H1 (cell line): Measurements from ENCODE around the gene ALDH3B1. TPM values are rescaled to one million over a fixed set of nuclear protein-coding genes. Genes with fewer than 3 reads are reported as not detected.

ENCODE experiments used
- CTCF ChIA-PET: fragments of 300-600 bp; sonication (Branson Sonifier 250); formaldehyde crosslinking; loops from one replicate; lab custom pipeline; 2021; ENCODE audit not compliant: partially characterized antibody; lab: Charles Lee
- POLR2A ChIA-PET: fragments of 300-600 bp; sonication (Branson Sonifier 250); formaldehyde crosslinking; loops from one replicate; lab custom pipeline; 2021; ENCODE audit warnings: inconsistent platforms; ENCODE audit not compliant: partially characterized antibody; lab: Charles Lee
- DNase-seq, 2 experiments: peaks; one replicate each; pipeline versions ENCODE4 v3.0.0 to v3.0.0-alpha.2; 2010 to 2022; ENCODE audit warnings: low spot score in 2 of 2, low read depth in 1 of 2, mixed read lengths in 1 of 2
- FAIRE-seq: peaks from 2 replicates; lab custom pipeline; 2011; peaks lifted over from hg19 to GRCh38; lab: Jason Lieb, UNC
- H2AFZ ChIP-seq: 2 replicates; pipeline ENCODE4 v1.8.1; 2012; ENCODE audit warnings: low read length, inconsistent platforms
- H2AK5ac ChIP-seq: 2 replicates; pipeline ENCODE4 v1.6.1; 2013; ENCODE audit warnings: low read depth, low read length
- H2BK120ac ChIP-seq: replicated peaks from 2 replicates; pipeline ENCODE3; 2013; ENCODE audit warnings: low read depth, low read length, inconsistent platforms
- H2BK12ac ChIP-seq: 2 replicates; pipeline ENCODE4 v1.6.1; 2013; ENCODE audit warnings: low read depth, low read length
- H2BK15ac ChIP-seq: 2 replicates; pipeline ENCODE4 v1.6.1; 2013; ENCODE audit warnings: low read length
- H2BK20ac ChIP-seq: 2 replicates; pipeline ENCODE4 v1.6.1; 2013; ENCODE audit warnings: low read length
- H2BK5ac ChIP-seq: 2 replicates; pipeline ENCODE4 v1.6.1; 2013; ENCODE audit warnings: low read depth, low read length
- H3K14ac ChIP-seq: 2 replicates; pipeline ENCODE4 v1.6.1; 2013; ENCODE audit warnings: inconsistent platforms; ENCODE audit not compliant: insufficient read length
- H3K18ac ChIP-seq: 2 replicates; pipeline ENCODE4 v1.6.1; 2013; ENCODE audit warnings: low read length; ENCODE audit errors: extremely low read depth
- H3K23ac ChIP-seq: 2 replicates; pipeline ENCODE4 v1.6.1; 2013; ENCODE audit warnings: inconsistent platforms; ENCODE audit not compliant: insufficient read length
- H3K23me2 ChIP-seq: 2 replicates; pipeline ENCODE4 v1.6.1; 2013; ENCODE audit warnings: low read depth, low read length
- H3K27ac ChIP-seq: 2 replicates; pipeline ENCODE4 v1.6.1; 2011; ENCODE audit warnings: low read depth, low read length, inconsistent platforms
- H3K27me3 ChIP-seq, 4 experiments: replicated peaks in 1 of 4; 1 replicate in 1 of 4; 2 replicates in 3 of 4; pipeline versions ENCODE4 v1.6.1 to v1.8.1; 2011 to 2013; ENCODE audit warnings: low read length in 3 of 4, mild to moderate bottlenecking in 3 of 4, inconsistent platforms in 2 of 4, mixed read lengths in 2 of 4, moderate library complexity in 1 of 4; ENCODE audit not compliant: control insufficient read depth in 3 of 4, insufficient read depth in 3 of 4; ENCODE audit errors: extremely low read depth in 1 of 4
- H3K36me3 ChIP-seq, 4 experiments: 2 replicates each; pipeline versions ENCODE4 v1.6.1 to v1.8.1; 2011 to 2013; ENCODE audit warnings: mild to moderate bottlenecking in 4 of 4, low read length in 3 of 4, moderate library complexity in 2 of 4, control low read depth in 1 of 4, inconsistent platforms in 1 of 4; ENCODE audit not compliant: insufficient read depth in 4 of 4, control insufficient read depth in 2 of 4
- H3K4ac ChIP-seq: replicated peaks from 2 replicates; pipeline ENCODE3; 2013; ENCODE audit warnings: low read length, low read depth, mixed read lengths, inconsistent platforms; ENCODE audit not compliant: insufficient read length
- H3K4me1 ChIP-seq, 4 experiments: replicated peaks in 1 of 4; 1 replicate in 1 of 4; 2 replicates in 3 of 4; pipeline versions ENCODE4 v1.6.1 to v1.8.1; 2011 to 2013; ENCODE audit warnings: low read length in 3 of 4, inconsistent platforms in 2 of 4, mixed read lengths in 1 of 4; ENCODE audit not compliant: insufficient read depth in 4 of 4, control insufficient read depth in 3 of 4
- H3K4me2 ChIP-seq, 2 experiments: 2 replicates each; pipeline versions ENCODE4 v1.6.1 to v1.8.1; 2011 to 2013; ENCODE audit warnings: low read depth in 2 of 2, low read length in 2 of 2, control low read depth in 1 of 2, inconsistent platforms in 1 of 2, mild to moderate bottlenecking in 1 of 2; ENCODE audit not compliant: insufficient read depth in 1 of 2
- H3K4me3 ChIP-seq, 4 experiments: fragments of 200-600, 300-600 bp in 1 of 4; sonication (generic), shearing (Covaris generic), sonication (Bioruptor Twin) in 1 of 4; 2 replicates each; pipeline versions ENCODE4 v1.5.1 to v1.8.1; 2011 to 2016; ENCODE audit warnings: low read length in 4 of 4, low read depth in 3 of 4, control low read depth in 2 of 4, inconsistent platforms in 2 of 4, mild to moderate bottlenecking in 2 of 4, mixed read lengths in 1 of 4, moderate library complexity in 1 of 4; ENCODE audit not compliant: insufficient read depth in 2 of 4; ENCODE audit errors: extremely low read depth in 1 of 4
- H3K56ac ChIP-seq: replicated peaks from 2 replicates; pipeline ENCODE3; 2013; ENCODE audit warnings: low read depth, mild to moderate bottlenecking, mixed read lengths, low read length, inconsistent platforms; ENCODE audit not compliant: insufficient read length
- H3K79me1 ChIP-seq: 2 replicates; pipeline ENCODE4 v1.6.1; 2013; ENCODE audit warnings: low read depth, low read length, control low read depth
- H3K79me2 ChIP-seq, 2 experiments: 2 replicates each; pipeline versions ENCODE4 v1.6.1 to v1.8.1; 2012 to 2013; ENCODE audit warnings: low read length in 2 of 2, mild to moderate bottlenecking in 2 of 2, inconsistent platforms in 1 of 2; ENCODE audit not compliant: insufficient read depth in 2 of 2, control insufficient read depth in 1 of 2
- H3K9ac ChIP-seq, 4 experiments: replicated peaks in 1 of 4; 1 replicate in 1 of 4; 2 replicates in 3 of 4; pipeline versions ENCODE4 v1.6.1 to v1.8.1; 2011 to 2013; ENCODE audit warnings: low read depth in 3 of 4, low read length in 3 of 4, control low read depth in 2 of 4, mild to moderate bottlenecking in 2 of 4, moderate library complexity in 2 of 4, inconsistent platforms in 1 of 4; ENCODE audit errors: extremely low read depth in 1 of 4
- H3K9me3 ChIP-seq, 2 experiments: 2 replicates each; pipeline versions ENCODE4 v1.6.1 to v1.8.1; 2012 to 2013; ENCODE audit warnings: mild to moderate bottlenecking in 2 of 2, moderate library complexity in 2 of 2, control low read depth in 1 of 2, inconsistent platforms in 1 of 2, low read depth in 1 of 2, low read length in 1 of 2, mixed read lengths in 1 of 2; ENCODE audit not compliant: insufficient read depth in 2 of 2
- H4K20me1 ChIP-seq, 2 experiments: replicated peaks in 1 of 2; 2 replicates each; pipeline versions ENCODE3 to v1.8.1; 2011 to 2013; ENCODE audit warnings: inconsistent platforms in 2 of 2, low read length in 2 of 2, mild to moderate bottlenecking in 1 of 2; ENCODE audit not compliant: insufficient read depth in 2 of 2, control insufficient read depth in 1 of 2
- H4K5ac ChIP-seq: 2 replicates; pipeline ENCODE4 v1.6.1; 2013; ENCODE audit warnings: low read length, low read depth, mixed read lengths, inconsistent platforms; ENCODE audit not compliant: insufficient read length
- H4K8ac ChIP-seq: 2 replicates; pipeline ENCODE4 v1.8.0; 2013; ENCODE audit warnings: mild to moderate bottlenecking, moderate library complexity, low read length, inconsistent platforms; ENCODE audit not compliant: insufficient read depth; ENCODE audit errors: extremely low read depth
- H4K91ac ChIP-seq: replicated peaks from 2 replicates; pipeline ENCODE3; 2013; ENCODE audit warnings: low read length, mixed read lengths, inconsistent platforms; ENCODE audit not compliant: insufficient read length
- CEBPB ChIP-seq: IDR thresholded peaks from 2 replicates; pipeline ENCODE4 v1.6.1; 2012; ENCODE audit warnings: low read depth, low read length
- GABPA ChIP-seq: IDR thresholded peaks from 2 replicates; pipeline ENCODE4 v1.6.1; 2011; ENCODE audit warnings: mild to moderate bottlenecking, low read length, moderate library complexity, borderline replicate concordance; ENCODE audit not compliant: insufficient read depth
- SAP30 ChIP-seq: fragments of 300-600 bp; sonication (generic); IDR thresholded peaks from 2 replicates; pipeline ENCODE4 v1.7.1; 2012; ENCODE audit warnings: low read length, moderate library complexity, mild to moderate bottlenecking, inconsistent platforms; ENCODE audit not compliant: insufficient read depth, insufficient replicate concordance
- TAF1 ChIP-seq: IDR thresholded peaks from 2 replicates; pipeline ENCODE4 v1.6.1; 2011; ENCODE audit warnings: mild to moderate bottlenecking, low read depth, low read length
- TBP ChIP-seq: IDR thresholded peaks from 2 replicates; pipeline ENCODE4 v1.6.1; 2011; ENCODE audit warnings: low read depth, low read length, improper control_type of control experiment
- WGBS, 2 experiments: shearing (Covaris generic) in 1 of 2; methylation state at CpG; one replicate each; pipeline versions ENCODE4 v1.1.6 to v1.1.7; 2013 to 2015; ENCODE audit warnings: low lambda C conversion rate in 2 of 2, mixed read lengths in 2 of 2, inconsistent platforms in 1 of 2, low coverage in 1 of 2, missing lambda C conversion rate in 1 of 2; ENCODE audit not compliant: insufficient replicate concordance in 2 of 2, insufficient coverage in 1 of 2, insufficient read length in 1 of 2; ENCODE audit errors: extremely low coverage in 1 of 2, missing lambda C conversion rate in 1 of 2; 5-methylcytosine and 5-hydroxymethylcytosine counted together
- polyA plus RNA-seq, 7 experiments: library from polyadenylated mRNA; depleted of rRNA in 3 of 7; stranded (reverse) in 5 of 7; unstranded in 2 of 7; fragments of >200 nt in 5 of 7; fragments of 200-250 nt in 2 of 7; gene quantifications; 1 replicate in 5 of 7; 2 replicates in 1 of 7; 4 replicates in 1 of 7; pipeline versions ENCODE4 v1.2.1 to v1.2.3, GENCODE V29; 2011 to 2013; ENCODE audit warnings: missing spikeins in 2 of 7, mixed read lengths in 2 of 7
- total RNA-seq: library from RNA; stranded (reverse); fragmentation: NEBNext Ultra II Directional; extraction: Animal tissue kit (Norgen Biotek cat#: 25700); gene quantifications from 2 replicates; pipeline ENCODE4 v1.2.1, GENCODE V29; 2021

ALDH3B1 gene
- total and polyA plus RNA-seq, 2 of the 8 experiments (the other 6 are each of a cell fraction or from before 2014, with no cell fraction given) = 0.32 to 0.47 TPM

GRCh38 chr11:68037411-68038225 is 27.5 kb downstream of the ALDH3B1 start:
- Histone ChIP-seq H4K8ac (no peak overlapping the region), H3K14ac (no peak overlapping the region), H4K5ac (no peak overlapping the region), H3K4me3 (no peak overlapping the region), H3K4me2 (0 out of 4 replicates have a peak overlapping the region, but pooled peaks of 1 of the 2 experiments have one; percentile 26), H2AFZ (no peak overlapping the region), H3K36me3 (peaks cover 2 to 16% (median 12%) of the 10 kb centered on the region in 4 experiments), H3K23ac (no peak overlapping the region), H2BK5ac (no peak overlapping the region), H3K18ac (peak overlapping the region; percentile 83), H2BK12ac (peak overlapping the region; percentile 33; the same call in 1 of the 2 replicates), H4K20me1 (peaks cover 0 to 4% of the 10 kb centered on the region in 2 experiments), H3K79me2 (peaks cover 0 to 3% of the 10 kb centered on the region in 2 experiments; a peak in 1 of 4 replicates), H2BK20ac (no peak overlapping the region), H3K4ac (peak overlapping the region; percentile 94), H3K4me1 (peaks cover 4 to 25% (median 20%) of the 10 kb centered on the region in 4 experiments), H3K23me2 (no peaks in the 10 kb centered on the region; the same call in 1 of the 2 replicates), H2AK5ac (0 out of 2 replicates have a peak overlapping the region, but pooled peaks have one; percentile 60), H3K27ac (no peak overlapping the region), H4K91ac (no peak overlapping the region), H3K56ac (no peak overlapping the region), H2BK120ac (no peak overlapping the region), H2BK15ac (no peak overlapping the region; the same call in 1 of the 2 replicates), H3K9ac (no peak overlapping the region), H3K9me3 (no peaks in the 10 kb centered on the region), H3K27me3 (no peaks in the 10 kb centered on the region), H3K79me1 (no peaks in the 10 kb centered on the region; the same call in 1 of the 2 replicates)
- ChIA-PET POLR2A (interaction anchor here (0.9 to 16.6 kb wide), 12 partner anchors 9 to 84 kb away, joined by 3 to 183 read pairs (median 4); partner anchors contain the start of gene CHKA), CTCF (interaction anchor here (0.6 to 2.3 kb wide), 7 partner anchors 9 to 168 kb away, joined by 3 to 6 read pairs (median 4); no protein-coding TSS in a partner anchor)
- FAIRE-seq (no peak), DNase-seq (no peak)
- TF ChIP-seq CEBPB (no peak), SAP30 (no peak), GABPA (no peak), TBP (no peak), TAF1 (no peak)
- 83% methylated on average over 20 of the region's 20 CpGs; no CpG with 5 or more reads in 1 of the 2 experiments for WGBS, 2 experiments
